ENCODE measurements around the gene DESI2.
"Not testable (repeated sequence)": the region's sequence is repeated elsewhere in the genome, so short reads cannot be mapped to it uniquely, and the experiment has no call there.

The DESI2 gene

GRCh38 chr1:244655186-244655585 lies 2.3 kb downstream of the DESI2 start:
- DNase-seq, result no peak

- no peak for DNase-seq
These were observed 4.5 kb downstream of the DESI2 start for GRCh38 chr1:244657421-244657820.

GRCh38 chr1:244659694-244660093 lies 6.8 kb downstream of the DESI2 start:
- no peak for DNase-seq

GRCh38 chr1:244660595-244660994 lies 7.7 kb downstream of the DESI2 start:
- no peak for DNase-seq

GRCh38 chr1:244661569-244662312 lies 8.8 kb downstream of the DESI2 start:
- not testable (repeated sequence) for DNase-seq

GRCh38 chr1:244662599-244662998 lies 9.7 kb downstream of the DESI2 start:
- DNase-seq, result no peak

GRCh38 chr1:244664353-244664752 lies 11.4 kb downstream of the DESI2 start:
- DNase-seq, result no peak

GRCh38 chr1:244665771-244666217 lies 12.9 kb downstream of the DESI2 start:
- DNase-seq, result no peak

GRCh38 chr1:244666672-244667418 lies 13.9 kb downstream of the DESI2 start:
- not testable (repeated sequence) for DNase-seq

GRCh38 chr1:244667797-244668196 lies 14.9 kb downstream of the DESI2 start:
- DNase-seq, result no peak

- DNase-seq, result no peak
These were observed 20.2 kb downstream of the DESI2 start for GRCh38 chr1:244672946-244673682.

GRCh38 chr1:244674446-244674845 lies 21.5 kb downstream of the DESI2 start:
- no peak for DNase-seq

GRCh38 chr1:244675167-244675566 lies 22.2 kb downstream of the DESI2 start:
- DNase-seq, result no peak

GRCh38 chr1:244678697-244679096 lies 25.8 kb downstream of the DESI2 start:
- no peak for DNase-seq

- no peak for DNase-seq
These were observed 27.7 kb downstream of the DESI2 start for GRCh38 chr1:244680667-244681066.

- DNase-seq, result not testable (repeated sequence)
These were observed 29.2 kb downstream of the DESI2 start for GRCh38 chr1:244682087-244682486.

GRCh38 chr1:244695937-244696336 lies 43.0 kb downstream of the DESI2 start:
- DNase-seq, result no peak

- DNase-seq, result no peak
These were observed 46.8 kb downstream of the DESI2 start for GRCh38 chr1:244699741-244700140.

GRCh38 chr1:244700808-244701207 lies 47.9 kb downstream of the DESI2 start:
- no peak for DNase-seq

- no peak for DNase-seq
These were observed 49.7 kb downstream of the DESI2 start for GRCh38 chr1:244702620-244703019.

GRCh38 chr1:244704107-244704506 lies 51.2 kb downstream of the DESI2 start:
- DNase-seq, result no peak

GRCh38 chr1:244705261-244706234 lies 52.6 kb downstream of the DESI2 start:
- no peak for DNase-seq
